GM21786 (cell line): ENCODE results near the gene LAMA4.

ENCODE experiments used
- ATAC-seq: cut with Tn5 transposase; IDR thresholded peaks from one replicate; pipeline ENCODE4 v1.9.1; 2021; ENCODE audit not compliant: unreplicated experiment

Gene LAMA4

GRCh38 chr6:112191509-112192020 is 62.8 kb downstream of the LAMA4 start:
- no peak for ATAC-seq

GRCh38 chr6:112190164-112190563 is 64.2 kb downstream of the LAMA4 start:
- no peak for ATAC-seq

GRCh38 chr6:112189494-112189893 is 64.9 kb downstream of the LAMA4 start:
- no peak for ATAC-seq

GRCh38 chr6:112188906-112189305 is 65.5 kb downstream of the LAMA4 start:
- no peak for ATAC-seq

- no peak for ATAC-seq
Observed at GRCh38 chr6:112187736-112188135, 66.6 kb downstream of the LAMA4 start.

GRCh38 chr6:112184951-112185350 is 69.4 kb downstream of the LAMA4 start:
- no peak for ATAC-seq

- no peak for ATAC-seq
Observed at GRCh38 chr6:112183271-112183671, 71.1 kb downstream of the LAMA4 start.

GRCh38 chr6:112181130-112181529 is 73.2 kb downstream of the LAMA4 start:
- no peak for ATAC-seq

GRCh38 chr6:112180095-112180820 is 74.1 kb downstream of the LAMA4 start:
- peak; percentile 82 for ATAC-seq

GRCh38 chr6:112179631-112180030 is 74.7 kb downstream of the LAMA4 start:
- ATAC-seq: no peak

GRCh38 chr6:112178846-112179245 is 75.5 kb downstream of the LAMA4 start:
- no peak for ATAC-seq

GRCh38 chr6:112177092-112177491 is 77.3 kb downstream of the LAMA4 start:
- no peak for ATAC-seq

- no peak for ATAC-seq
Observed at GRCh38 chr6:112176175-112176574, 78.2 kb downstream of the LAMA4 start.

GRCh38 chr6:112173221-112173804 is 81.1 kb downstream of the LAMA4 start:
- ATAC-seq: no peak

- ATAC-seq: no peak
Observed at GRCh38 chr6:112172540-112172939, 81.8 kb downstream of the LAMA4 start.

- ATAC-seq: no peak
Observed at GRCh38 chr6:112169541-112169940, 84.8 kb downstream of the LAMA4 start.

GRCh38 chr6:112163295-112164257 is 90.8 kb downstream of the LAMA4 start:
- ATAC-seq: peak; percentile 99

- ATAC-seq: no peak
Observed at GRCh38 chr6:112160745-112161144, 93.6 kb downstream of the LAMA4 start.

- ATAC-seq: no peak
Observed at GRCh38 chr6:112156668-112157067, 97.7 kb downstream of the LAMA4 start.

GRCh38 chr6:112155886-112156285 is 98.5 kb downstream of the LAMA4 start:
- ATAC-seq: no peak

- ATAC-seq: no peak
Observed at GRCh38 chr6:112154711-112155110, 99.7 kb downstream of the LAMA4 start.
